Measurements from ENCODE around the gene LTBP2.

- no peak for TF ChIP-seq NFIC (IDR thresholded peaks at IDR 0.05)
- no peak for TF ChIP-seq MAX (IDR thresholded peaks at IDR 0.05)
- TF ChIP-seq REST (IDR thresholded peaks at IDR 0.05; ENCODE audit: low read depth) = no peak
- TF ChIP-seq EGR1 (IDR thresholded peaks at IDR 0.05) = no peak
- no peak for TF ChIP-seq RAD21 (IDR thresholded peaks at IDR 0.05; ENCODE audit: low read depth)
- no peak for TF ChIP-seq TAF1 (IDR thresholded peaks at IDR 0.05; ENCODE audit: low read depth)
- TF ChIP-seq ZBTB7A (IDR thresholded peaks at IDR 0.05; ENCODE audit: low read depth) = no peak
- TF ChIP-seq EP300 (IDR thresholded peaks at IDR 0.05; ENCODE audit: borderline replicate concordance) = no peak
- TF ChIP-seq YY1 (IDR thresholded peaks at IDR 0.05; ENCODE audit: low read depth) = no peak
- TF ChIP-seq CREB1 (IDR thresholded peaks at IDR 0.05; ENCODE audit: low read depth) = no peak
- no peak for TF ChIP-seq TEAD4 (IDR thresholded peaks at IDR 0.05)
- TF ChIP-seq CEBPB (IDR thresholded peaks at IDR 0.05) = no peak
These were observed 35.1 kb upstream of the LTBP2 start for GRCh38 chr14:74647061-74647677.
